CD1c-positive myeloid dendritic cell (primary cell): Measurements from ENCODE around the gene CCR5AS.
"Not testable (repeated sequence)": the region's sequence is repeated elsewhere in the genome, so short reads cannot be mapped to it uniquely, and the experiment has no call there.

ENCODE experiments used
- DNase-seq: peaks from one replicate; pipeline ENCODE4 v3.0.0-alpha.2; 2016; ENCODE audit errors: extremely low spot score

Gene CCR5AS

GRCh38 chr3:46405301-46406019, 1.4 kb downstream of the CCR5AS start:
- DNase-seq: peak; percentile 93

- DNase-seq: not testable (repeated sequence)
Measured at GRCh38 chr3:46402902-46403301, 4.0 kb downstream of the CCR5AS start.

- DNase-seq: no peak
Measured at GRCh38 chr3:46401579-46401978, 5.3 kb downstream of the CCR5AS start.

GRCh38 chr3:46400846-46401245, 6.0 kb downstream of the CCR5AS start:
- DNase-seq: no peak

- DNase-seq: no peak
Measured at GRCh38 chr3:46400000-46400734, 6.7 kb downstream of the CCR5AS start.

GRCh38 chr3:46399557-46399956, 7.3 kb downstream of the CCR5AS start:
- DNase-seq: peak; percentile 57

GRCh38 chr3:46399098-46399497, 7.8 kb downstream of the CCR5AS start:
- DNase-seq: peak; percentile 47

- no peak for DNase-seq
Measured at GRCh38 chr3:46398186-46398955, 8.5 kb downstream of the CCR5AS start.

- no peak for DNase-seq
Measured at GRCh38 chr3:46397111-46397510, 9.8 kb downstream of the CCR5AS start.

GRCh38 chr3:46395766-46396530, 10.9 kb downstream of the CCR5AS start:
- DNase-seq: peak; percentile 88

- peak; percentile 83 for DNase-seq
Measured at GRCh38 chr3:46395210-46395661, 11.6 kb downstream of the CCR5AS start.

GRCh38 chr3:46393554-46394434, 13.1 kb downstream of the CCR5AS start:
- DNase-seq: no peak

GRCh38 chr3:46393011-46393410, 13.9 kb downstream of the CCR5AS start:
- no peak for DNase-seq

GRCh38 chr3:46391526-46391925, 15.3 kb downstream of the CCR5AS start:
- not testable (repeated sequence) for DNase-seq

- DNase-seq: no peak
Measured at GRCh38 chr3:46389306-46389705, 17.6 kb downstream of the CCR5AS start.

- DNase-seq: not testable (repeated sequence)
Measured at GRCh38 chr3:46388847-46389246, 18.0 kb downstream of the CCR5AS start.

GRCh38 chr3:46386205-46386604, 20.7 kb downstream of the CCR5AS start:
- DNase-seq: peak; percentile 50

GRCh38 chr3:46383951-46384330, 22.9 kb downstream of the CCR5AS start:
- no peak for DNase-seq

- DNase-seq: no peak
Measured at GRCh38 chr3:46383211-46383950, 23.5 kb downstream of the CCR5AS start.

GRCh38 chr3:46381625-46382024, 25.2 kb downstream of the CCR5AS start:
- no peak for DNase-seq
